A204.1 (cell line): ENCODE results near the gene ACP1.
"Not testable (repeated sequence)": the region's sequence is repeated elsewhere in the genome, so short reads cannot be mapped to it uniquely, and the experiment has no call there.

ENCODE experiments used
- FAIRE-seq: peaks from 2 replicates; lab custom pipeline; 2012; peaks lifted over from hg19 to GRCh38; lab: Jason Lieb, UNC

Gene ACP1

DNA sequence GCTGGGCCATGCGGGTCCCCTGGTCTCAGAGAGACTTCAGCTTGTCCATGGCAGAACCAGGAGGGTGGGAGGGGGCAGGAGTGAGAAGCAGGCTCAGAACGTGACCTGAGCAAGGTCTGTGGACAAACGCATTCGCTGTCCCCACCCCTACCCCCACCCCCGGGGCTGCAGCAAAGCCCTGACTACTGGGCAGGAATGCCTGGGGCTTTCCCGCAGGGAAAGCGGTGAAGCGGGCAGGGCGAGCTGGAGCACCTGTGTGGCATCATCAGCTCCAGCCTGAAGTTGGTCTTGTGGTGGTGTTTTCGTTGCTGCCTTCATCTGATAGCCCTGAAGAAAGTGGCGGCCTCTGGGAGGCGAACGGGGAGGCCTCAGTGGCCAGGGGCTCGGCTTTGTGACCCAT lies 49.2 kb downstream of the ACP1 start:
- no peak for FAIRE-seq

DNA sequence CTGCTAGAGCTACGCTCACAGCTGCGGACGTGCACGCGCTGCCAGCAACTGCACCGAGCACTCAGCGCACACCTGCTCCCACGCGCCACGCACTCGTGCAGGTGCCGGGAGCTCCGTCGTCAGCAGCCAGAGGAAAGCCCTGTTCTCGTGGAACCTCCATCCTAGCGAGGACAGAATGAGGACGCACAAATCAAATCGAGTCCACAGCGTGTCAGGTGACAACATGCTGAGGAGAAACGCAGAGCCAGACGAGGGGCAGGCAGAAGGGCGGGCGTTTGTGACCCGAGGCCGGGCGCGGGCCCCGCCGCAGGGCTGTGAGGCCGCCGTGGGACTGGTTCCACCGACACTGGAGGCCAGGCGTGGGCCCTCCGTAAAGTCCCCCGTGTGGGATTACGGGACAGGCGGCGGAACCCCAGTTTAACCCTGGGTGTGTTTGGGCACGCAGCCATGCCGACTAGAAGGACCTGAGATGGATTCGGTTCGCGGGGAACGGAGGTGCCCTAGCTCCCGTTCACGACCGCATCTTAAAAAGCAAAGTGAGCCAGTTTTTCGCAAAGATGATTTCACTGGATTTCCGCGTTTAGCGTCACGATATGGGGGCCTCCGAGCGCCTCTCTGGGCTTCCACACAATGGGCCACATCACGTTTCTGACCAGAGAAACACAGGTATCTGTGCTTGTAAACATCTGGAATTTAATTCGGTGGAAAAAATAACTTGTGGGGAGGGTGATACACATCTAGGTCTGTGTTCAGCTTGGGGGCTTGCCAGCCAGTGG lies 50.0 kb downstream of the ACP1 start:
- FAIRE-seq: no peak

- not testable (repeated sequence) for FAIRE-seq
Observed at GRCh38 chr2:315925-316324, 51.2 kb downstream of the ACP1 start.

- no peak for FAIRE-seq
Observed at GRCh38 chr2:316381-316780, 51.6 kb downstream of the ACP1 start.

DNA sequence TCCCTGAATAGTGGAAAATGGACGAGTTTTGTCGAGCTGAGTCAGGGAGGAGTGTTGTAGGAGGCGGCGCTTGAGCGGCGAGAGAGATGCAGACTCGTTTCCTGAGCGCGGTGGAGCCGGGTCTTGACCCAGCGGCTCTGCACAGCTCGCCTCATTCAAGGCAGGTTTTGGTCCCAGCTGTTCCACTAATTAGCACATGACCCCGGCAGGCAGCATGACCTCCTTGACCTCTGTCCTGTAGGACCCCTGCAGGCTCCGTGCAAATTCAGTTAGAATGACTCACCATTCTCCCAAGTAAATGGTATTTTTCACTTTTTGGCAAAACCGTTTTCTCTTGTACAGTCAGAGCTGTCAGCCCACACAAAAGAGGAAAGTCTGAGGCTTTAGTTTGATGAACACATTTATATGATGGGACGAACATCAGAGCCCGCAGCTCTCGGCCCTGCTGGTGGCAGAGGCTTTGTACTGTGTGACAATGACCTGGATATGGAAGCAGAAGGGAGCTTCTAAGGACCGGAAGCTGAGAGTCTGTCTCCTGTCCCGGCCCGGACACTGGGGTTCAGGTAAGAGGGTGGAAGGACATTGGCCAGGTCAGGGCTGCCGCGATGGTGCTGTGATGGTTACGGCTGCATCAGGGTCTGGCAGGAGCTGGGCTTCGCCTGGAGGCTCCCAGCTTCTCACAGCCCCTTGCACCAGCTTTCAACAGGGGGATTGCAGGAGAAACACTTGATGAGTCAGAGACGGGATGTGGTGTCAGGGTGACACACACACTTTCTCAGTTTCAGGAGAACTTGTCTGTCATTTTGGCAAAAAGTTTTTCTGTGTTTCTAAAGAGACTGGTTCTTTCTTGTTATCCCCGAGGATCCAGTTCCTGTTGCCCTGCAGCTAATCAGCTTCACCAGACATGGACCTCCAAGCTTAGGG lies 53.0 kb downstream of the ACP1 start:
- FAIRE-seq: no peak

DNA sequence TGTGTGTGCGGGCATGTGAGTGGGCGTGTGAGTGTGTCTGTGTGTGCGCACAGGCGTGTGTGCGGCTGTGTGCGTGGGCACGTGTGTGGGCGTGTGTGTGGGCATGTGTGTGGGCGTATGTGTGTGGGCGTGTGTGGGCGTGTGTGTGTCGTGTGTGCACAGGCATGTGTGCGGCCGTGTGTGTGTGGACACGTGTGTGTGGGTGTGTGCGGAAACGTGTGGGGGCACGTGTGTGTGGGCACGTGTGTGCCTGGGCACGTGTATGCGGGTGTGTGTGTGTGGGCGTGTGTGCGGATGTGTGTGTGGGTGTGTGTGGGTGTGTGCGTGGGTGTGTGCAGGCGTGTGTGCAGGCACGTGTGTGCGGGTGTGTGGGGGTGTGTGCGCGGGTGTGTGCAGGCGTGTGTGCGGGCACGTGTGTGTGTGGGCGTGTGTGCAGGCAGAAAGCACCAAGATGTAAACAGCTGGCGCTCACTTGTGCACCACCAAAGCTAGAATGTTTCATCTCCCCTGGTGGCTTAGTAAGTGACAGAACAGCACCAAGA lies 54.4 kb downstream of the ACP1 start:
- no peak for FAIRE-seq

GRCh38 chr2:320561-320960 lies 55.8 kb downstream of the ACP1 start:
- no peak for FAIRE-seq

DNA sequence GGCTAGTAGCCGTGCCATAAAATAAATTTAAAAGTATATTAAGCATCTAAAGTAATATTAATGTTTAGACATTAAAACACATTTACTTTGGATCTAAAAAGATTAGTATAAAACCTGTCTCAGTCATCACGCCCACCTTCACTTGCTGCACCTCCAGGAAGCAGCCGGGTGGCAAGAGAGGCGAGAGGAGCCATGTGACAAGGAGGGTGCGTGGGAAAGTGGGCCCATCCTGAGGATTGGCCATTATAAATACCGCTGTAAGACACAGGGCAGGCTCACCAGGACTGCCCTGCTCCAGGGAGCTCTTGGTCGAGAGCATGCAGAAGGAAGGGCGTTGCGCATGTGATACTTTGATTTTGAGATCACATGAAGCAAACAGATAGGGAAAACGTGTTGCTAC lies 57.6 kb downstream of the ACP1 start:
- FAIRE-seq: no peak

DNA sequence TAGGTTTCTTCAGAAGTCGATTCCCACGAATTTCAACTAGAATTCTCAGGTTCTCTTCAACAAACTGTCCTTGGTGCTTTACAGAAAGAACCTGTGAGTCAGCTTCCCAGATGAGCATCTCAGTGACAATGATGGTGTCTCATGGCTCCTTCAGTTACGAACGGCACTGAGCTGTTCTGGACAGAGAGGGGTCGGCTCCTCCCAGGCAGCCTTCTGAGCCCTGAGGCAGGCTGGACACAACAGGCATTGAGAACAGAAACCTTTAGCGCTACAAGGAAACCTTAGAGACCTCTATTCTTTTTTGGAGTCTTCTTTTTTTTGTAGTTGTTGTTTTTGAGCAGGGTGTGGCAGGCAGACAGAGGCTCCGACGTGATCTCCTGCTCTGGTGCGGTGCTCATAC lies 58.3 kb downstream of the ACP1 start:
- no peak for FAIRE-seq
